T-helper 17 cell (primary cell): ENCODE data around the gene GTPBP8. TPM values are rescaled to one million over a fixed set of nuclear protein-coding genes. Genes with fewer than 3 reads are reported as not detected.

Experiments used
- ATAC-seq: fragments of 150-1000 bp; cut with Tn5 transposase; 2 replicates; pipeline ENCODE4 v1.10.0; 2021; ENCODE audit warnings: mild to moderate bottlenecking, moderate library complexity
- DNase-seq, 3 donors: peaks; one replicate each; pipeline versions ENCODE4 v3.0.0 to v3.0.0-alpha.2; 2020 to 2021
- H3K9me3 ChIP-seq: one replicate; pipeline ENCODE4 v1.7.0; 2013; ENCODE audit warnings: low read length, mild to moderate bottlenecking; ENCODE audit not compliant: control insufficient read depth, poor library complexity, severe bottlenecking
- H3K27ac Mint-ChIP-seq: one replicate; pipeline ENCODE4 v1.8.0; 2022; ENCODE audit warnings: mild to moderate bottlenecking, moderate library complexity, mixed read lengths
- H3K27me3 Mint-ChIP-seq: one replicate; pipeline ENCODE4 v1.8.0; 2022; ENCODE audit warnings: mixed read lengths
- H3K36me3 Mint-ChIP-seq: one replicate; pipeline ENCODE4 v1.8.0; 2022; ENCODE audit warnings: low read depth, mixed read lengths
- H3K4me1 Mint-ChIP-seq: one replicate; pipeline ENCODE4 v1.8.0; 2022; ENCODE audit warnings: mild to moderate bottlenecking, mixed read lengths
- H3K4me3 Mint-ChIP-seq: one replicate; pipeline ENCODE4 v1.8.0; 2022; ENCODE audit warnings: mild to moderate bottlenecking, moderate library complexity, mixed read lengths
- total RNA-seq, 4 donors: library from RNA in 2 of 4; stranded (reverse) in 2 of 4; gene quantifications; one replicate each; pipeline ENCODE4 v1.2.3 and lab custom pipeline; 2022 to 2026

Gene GTPBP8
- total RNA-seq, 2 donors from 2014 or later: 16.7 to 20.4 TPM

DNA sequence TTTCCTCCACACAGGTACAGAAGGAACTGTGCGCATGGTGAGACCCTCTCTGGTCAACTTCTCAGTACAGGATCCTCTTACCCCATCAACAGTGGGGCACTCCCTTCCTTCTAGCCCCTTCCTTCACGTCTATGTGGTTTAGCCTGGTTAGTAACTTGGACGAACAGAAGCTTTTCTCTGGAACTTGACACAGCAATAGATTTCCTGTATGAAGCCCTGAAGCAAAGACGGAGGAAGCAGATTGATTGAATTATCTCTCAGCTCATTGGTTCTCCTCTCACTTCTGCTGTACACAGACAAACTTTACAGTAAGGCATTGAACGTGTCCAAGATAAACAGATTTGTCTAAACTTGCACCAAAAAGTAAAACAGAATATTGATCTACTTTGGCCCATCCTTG is 15.9 kb upstream of the GTPBP8 start, which contains the start of gene CD200R1:
Gene CD200R1, minus strand, starts transcription at position 210 of the 400 bp plus-strand sequence. CDS start 246 bp downstream, outside the sequence.
- DNase-seq (no peak), ATAC-seq (peak; percentile 58)
- peaks cover 63% of the 10 kb centered on the region for H3K4me1 Mint-ChIP-seq
- peaks cover 2% of the 10 kb centered on the region for H3K36me3 Mint-ChIP-seq
- H3K27me3 Mint-ChIP-seq: no peaks in the 10 kb centered on the region
- peak within 1 kb of the TSS; percentile 99 for H3K4me3 Mint-ChIP-seq
- no peaks in the 10 kb centered on the region for H3K9me3 ChIP-seq
- H3K27ac Mint-ChIP-seq: peak within 1 kb of the TSS; percentile 98

DNA sequence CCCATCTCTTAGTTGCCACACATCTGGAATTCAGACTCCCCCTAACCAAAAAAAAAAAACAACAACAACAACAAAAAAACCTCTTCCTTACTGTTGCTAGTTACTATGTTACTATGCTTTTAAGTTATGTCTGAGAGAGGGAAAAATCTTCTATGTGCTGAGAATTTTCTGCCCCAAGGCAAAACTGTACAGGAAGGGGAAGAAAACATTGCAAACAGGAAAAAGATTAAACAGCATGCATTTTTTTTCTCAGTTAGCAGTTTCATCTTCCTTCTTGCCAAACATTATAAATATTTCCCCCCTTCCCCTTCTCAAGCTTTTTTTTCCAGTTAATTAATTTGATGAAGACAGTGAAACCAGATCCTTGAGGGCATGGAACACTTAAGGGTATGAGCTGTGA is 14.8 kb upstream of the GTPBP8 start:
- peaks cover 2% of the 10 kb centered on the region for H3K36me3 Mint-ChIP-seq
- no peaks in the 10 kb centered on the region for H3K27me3 Mint-ChIP-seq

DNA sequence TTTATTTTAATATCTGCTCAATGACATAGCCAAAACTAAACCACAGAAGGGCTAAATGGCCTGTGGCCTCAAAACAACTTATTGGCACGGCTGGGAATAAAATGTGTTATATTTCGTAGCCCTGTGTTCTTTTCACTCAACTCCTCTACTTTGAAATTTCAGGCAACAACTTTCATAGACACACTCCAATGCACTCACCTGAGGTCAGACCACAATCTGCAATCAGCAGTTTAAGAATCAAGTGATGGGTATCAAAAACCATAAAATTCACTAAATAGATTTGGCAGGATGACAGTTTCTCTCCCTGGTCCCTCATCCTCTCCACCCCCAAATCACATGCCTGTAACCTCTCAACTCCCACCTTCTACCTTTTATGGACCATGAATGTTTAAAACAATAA is 13.8 kb upstream of the GTPBP8 start:
- H3K9me3 ChIP-seq: no peaks in the 10 kb centered on the region
- Mint-ChIP-seq H3K4me3 (peak overlapping the region; percentile 58), H3K27ac (peak overlapping the region; percentile 98), H3K27me3 (no peaks in the 10 kb centered on the region), H3K4me1 (peaks cover 49% of the 10 kb centered on the region), H3K36me3 (no peaks in the 10 kb centered on the region)
- ATAC-seq: no peak
- no peak for DNase-seq

More for the DNA sequence above, 14.8 kb upstream of the GTPBP8 start:
- no peak for ATAC-seq
- no peak for DNase-seq
- Mint-ChIP-seq H3K4me1 (peaks cover 56% of the 10 kb centered on the region), H3K4me3 (peak overlapping the region; percentile 86), H3K27ac (peak overlapping the region; percentile 98)
- no peaks in the 10 kb centered on the region for H3K9me3 ChIP-seq

DNA sequence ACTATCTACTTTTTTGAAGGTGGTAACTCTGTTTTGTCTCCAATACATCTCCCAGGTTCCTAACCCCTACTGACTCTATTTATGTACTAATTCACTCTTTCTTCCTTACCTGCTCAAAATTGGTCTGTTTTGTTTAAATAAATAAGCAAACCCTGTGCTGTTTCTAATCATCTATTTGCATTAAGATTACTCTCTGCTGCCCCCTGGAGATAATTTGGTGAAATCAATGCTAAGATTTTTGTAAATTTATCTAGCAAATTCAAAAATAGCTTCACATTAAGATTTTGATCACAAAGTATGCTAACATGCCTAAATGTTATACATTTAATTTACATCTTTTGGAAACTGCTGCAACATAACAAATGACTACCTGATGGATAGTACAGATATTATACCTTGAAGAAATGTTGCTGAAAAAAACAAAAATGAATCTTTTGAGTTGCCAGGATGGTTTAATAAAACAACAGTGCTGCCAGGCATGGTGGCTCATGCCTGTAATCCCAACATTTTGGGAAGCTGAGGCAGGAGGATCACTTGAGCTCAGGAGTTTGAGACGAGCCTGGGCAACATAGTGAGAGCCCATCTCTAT is 11.4 kb upstream of the GTPBP8 start:
- H3K36me3 Mint-ChIP-seq: no peaks in the 10 kb centered on the region
- no peak overlapping the region for H3K4me3 Mint-ChIP-seq
- no peaks in the 10 kb centered on the region for H3K9me3 ChIP-seq
- H3K27ac Mint-ChIP-seq: peak overlapping the region; percentile 90
- no peak for ATAC-seq
- no peaks in the 10 kb centered on the region for H3K27me3 Mint-ChIP-seq
- no peak for DNase-seq
- H3K4me1 Mint-ChIP-seq: peaks cover 51% of the 10 kb centered on the region

DNA sequence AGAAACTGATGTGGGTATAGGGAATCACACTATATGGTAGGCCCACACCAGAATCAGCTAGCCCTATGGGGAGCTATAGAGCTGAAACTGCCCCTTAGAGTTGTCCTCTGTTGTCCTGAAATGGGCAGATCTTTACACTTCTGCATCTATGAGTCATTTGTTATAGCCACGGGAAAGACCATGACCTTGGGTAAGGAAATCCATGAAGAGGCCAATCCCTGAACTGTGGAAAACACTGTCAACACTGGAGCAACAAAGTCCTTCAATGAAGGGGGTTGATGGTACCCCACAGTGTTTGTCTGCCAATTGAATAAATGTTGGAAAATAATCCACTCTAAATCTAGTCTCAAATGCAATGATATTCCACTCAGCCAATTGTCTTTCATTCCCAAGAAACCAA is 10.7 kb upstream of the GTPBP8 start:
- Mint-ChIP-seq H3K4me1 (peaks cover 52% of the 10 kb centered on the region), H3K27me3 (no peaks in the 10 kb centered on the region), H3K4me3 (no peak overlapping the region), H3K27ac (peak overlapping the region; percentile 11), H3K36me3 (no peaks in the 10 kb centered on the region)
- H3K9me3 ChIP-seq: no peaks in the 10 kb centered on the region
- ATAC-seq (no peak), DNase-seq (no peak)

DNA sequence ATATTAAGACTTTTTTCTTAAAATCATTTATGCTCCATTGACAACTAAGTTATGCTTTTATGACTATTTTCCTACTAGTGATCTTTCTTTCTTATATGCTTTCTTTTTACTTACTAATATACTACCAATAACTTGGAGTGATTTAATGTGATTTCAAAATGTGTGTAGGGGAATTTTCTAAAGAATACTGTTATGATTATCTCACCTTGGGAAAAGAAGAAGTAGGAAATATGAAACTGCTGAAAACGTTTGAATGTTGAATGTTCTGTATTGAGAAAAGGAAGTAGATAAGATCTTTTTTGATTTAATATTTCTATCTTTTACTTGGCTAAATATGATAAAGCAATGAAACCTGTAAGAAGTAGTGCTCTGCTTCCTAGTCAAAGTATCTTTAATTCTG is 8.1 kb upstream of the GTPBP8 start:
- no peak for ATAC-seq
- no peaks in the 10 kb centered on the region for H3K9me3 ChIP-seq
- Mint-ChIP-seq H3K27me3 (no peaks in the 10 kb centered on the region), H3K27ac (peak overlapping the region; percentile 72), H3K36me3 (no peaks in the 10 kb centered on the region), H3K4me3 (peak overlapping the region; percentile 25), H3K4me1 (peaks cover 40% of the 10 kb centered on the region)
- no peak for DNase-seq

DNA sequence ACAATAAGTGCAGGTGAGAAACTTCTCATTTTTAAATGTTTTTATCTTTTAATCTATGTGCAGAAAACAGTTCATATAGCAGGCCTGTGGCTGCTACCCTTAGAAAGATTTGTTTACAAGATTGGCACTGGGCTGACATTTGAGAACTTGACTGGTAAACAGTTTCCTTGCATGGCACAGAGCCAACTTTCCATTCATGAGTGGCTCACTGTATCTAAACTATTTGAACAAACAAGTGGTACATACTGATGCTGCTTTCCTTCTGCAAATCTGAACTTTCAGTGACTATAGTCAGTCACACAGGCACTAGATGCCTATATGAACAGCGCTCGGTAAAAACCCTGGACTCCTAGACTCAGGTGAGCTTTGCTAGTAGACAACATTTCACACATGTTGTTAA is 6.3 kb upstream of the GTPBP8 start:
- peaks cover 32% of the 10 kb centered on the region for H3K4me1 Mint-ChIP-seq
- peak overlapping the region; percentile 21 for H3K4me3 Mint-ChIP-seq
- H3K9me3 ChIP-seq: no peaks in the 10 kb centered on the region
- no peaks in the 10 kb centered on the region for H3K36me3 Mint-ChIP-seq
- peak overlapping the region; percentile 73 for H3K27ac Mint-ChIP-seq
- DNase-seq: no peak
- peak; percentile 60 for ATAC-seq
- H3K27me3 Mint-ChIP-seq: no peaks in the 10 kb centered on the region

DNA sequence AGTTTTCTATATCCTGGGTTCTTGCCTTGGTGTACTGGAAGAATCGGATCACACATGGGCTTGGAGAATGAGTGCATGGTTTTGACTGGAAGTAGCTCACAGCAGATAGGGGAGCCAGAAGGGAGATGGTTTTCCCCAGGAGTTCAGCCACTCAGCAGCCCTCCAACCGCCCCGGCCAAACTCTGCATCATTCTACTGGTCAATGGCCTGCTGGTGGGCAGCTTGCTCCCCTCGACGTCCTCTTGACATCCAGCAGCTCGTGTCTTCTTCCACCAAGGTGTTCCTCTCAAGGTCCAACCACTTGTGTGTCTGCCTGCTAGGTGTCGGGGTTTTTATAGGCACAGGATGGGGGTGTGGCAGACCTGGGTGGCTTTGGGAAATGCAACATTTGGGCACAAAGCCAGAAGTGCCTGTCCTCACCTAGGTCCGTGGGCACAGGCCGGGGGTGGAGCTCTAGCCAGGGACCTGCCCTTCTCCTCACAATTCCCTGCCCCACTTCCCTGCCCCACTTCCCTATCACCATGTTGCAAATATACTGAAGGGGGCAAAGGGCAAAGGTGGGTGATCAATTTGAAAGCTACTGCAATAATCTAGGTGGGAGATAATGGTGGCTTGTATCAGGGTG is 3.0 kb upstream of the GTPBP8 start:
- H3K27ac Mint-ChIP-seq: peak overlapping the region; percentile 24
- DNase-seq (no peak), ATAC-seq (no peak)
- H3K4me1 Mint-ChIP-seq: peaks cover 47% of the 10 kb centered on the region
- H3K36me3 Mint-ChIP-seq: no peaks in the 10 kb centered on the region
- no peaks in the 10 kb centered on the region for H3K9me3 ChIP-seq
- no peaks in the 10 kb centered on the region for H3K27me3 Mint-ChIP-seq
- H3K4me3 Mint-ChIP-seq: no peak overlapping the region

DNA sequence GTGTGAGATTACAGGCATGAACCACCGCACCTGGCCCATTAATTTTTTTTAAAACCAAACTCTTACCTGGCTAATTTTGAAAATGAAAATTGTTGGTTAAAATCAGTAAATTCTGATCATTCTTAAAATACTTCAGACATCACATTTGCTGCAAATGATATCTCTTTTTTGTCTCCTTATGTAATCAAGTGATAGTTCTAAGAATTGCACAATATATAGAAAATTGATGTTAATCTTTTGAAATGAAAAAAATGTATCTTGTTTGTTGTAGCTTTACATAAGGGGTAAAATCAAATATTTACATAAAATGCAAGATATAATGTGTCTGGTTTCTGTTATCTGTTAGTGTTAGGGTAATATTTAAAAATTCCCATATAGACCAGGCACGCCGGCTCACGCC is 5.0 kb downstream of the GTPBP8 start:
- no peak for DNase-seq
- H3K4me3 Mint-ChIP-seq: no peak overlapping the region
- H3K27me3 Mint-ChIP-seq: no peaks in the 10 kb centered on the region
- H3K9me3 ChIP-seq: no peaks in the 10 kb centered on the region
- no peak for ATAC-seq
- peaks cover 28% of the 10 kb centered on the region for H3K4me1 Mint-ChIP-seq
- peak overlapping the region; percentile 41 for H3K27ac Mint-ChIP-seq
- H3K36me3 Mint-ChIP-seq: peaks cover 7% of the 10 kb centered on the region

DNA sequence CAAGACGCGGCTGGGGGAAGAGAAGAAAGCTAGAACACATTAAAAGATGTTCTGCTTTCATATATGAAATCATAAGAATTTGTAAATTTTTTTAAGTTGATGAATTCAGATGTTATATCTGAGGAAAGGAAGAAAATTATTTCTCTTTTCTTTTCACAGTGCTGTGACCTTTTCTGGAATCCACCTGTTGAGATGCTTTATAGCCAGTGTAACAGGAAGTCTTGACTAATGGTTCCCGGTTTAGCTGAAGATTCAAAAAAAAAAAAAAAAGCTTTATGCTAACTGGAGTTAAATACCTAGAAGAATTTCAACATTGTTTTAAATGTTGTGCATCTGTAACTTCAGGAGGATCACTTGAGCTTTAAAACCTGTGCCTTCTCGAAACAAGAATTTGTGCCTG is 9.9 kb downstream of the GTPBP8 start:
- ATAC-seq: no peak
- no peaks in the 10 kb centered on the region for H3K27me3 Mint-ChIP-seq
- H3K36me3 Mint-ChIP-seq: peaks cover 3% of the 10 kb centered on the region
- no peaks in the 10 kb centered on the region for H3K9me3 ChIP-seq
- H3K4me3 Mint-ChIP-seq: no peak overlapping the region
- DNase-seq: no peak
- H3K4me1 Mint-ChIP-seq: peaks cover 26% of the 10 kb centered on the region
- peak overlapping the region; percentile 76 for H3K27ac Mint-ChIP-seq

DNA sequence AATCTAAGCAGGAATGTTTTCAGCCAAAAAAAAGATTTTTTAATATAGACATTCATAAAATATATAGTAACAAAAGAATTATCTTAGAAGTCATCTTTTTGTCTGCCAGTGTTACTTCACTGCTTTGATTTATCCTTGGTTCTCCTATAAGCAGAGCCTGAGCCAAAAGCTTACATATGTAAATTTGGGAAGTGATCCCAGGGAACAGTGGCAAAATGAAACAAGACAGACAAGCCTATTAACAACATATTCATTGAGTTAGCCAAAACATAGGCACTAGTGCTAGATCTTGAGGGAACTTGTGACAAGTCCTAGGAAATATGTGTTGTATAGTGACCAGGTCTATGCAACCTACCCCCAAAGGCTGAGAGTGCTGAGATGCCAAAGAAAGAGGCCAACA is 11.3 kb downstream of the GTPBP8 start:
- no peak for DNase-seq
- Mint-ChIP-seq H3K27ac (peak overlapping the region; percentile 76), H3K36me3 (peaks cover 3% of the 10 kb centered on the region), H3K4me3 (no peak overlapping the region), H3K4me1 (peaks cover 37% of the 10 kb centered on the region), H3K27me3 (no peaks in the 10 kb centered on the region)
- H3K9me3 ChIP-seq: no peaks in the 10 kb centered on the region
- no peak for ATAC-seq

DNA sequence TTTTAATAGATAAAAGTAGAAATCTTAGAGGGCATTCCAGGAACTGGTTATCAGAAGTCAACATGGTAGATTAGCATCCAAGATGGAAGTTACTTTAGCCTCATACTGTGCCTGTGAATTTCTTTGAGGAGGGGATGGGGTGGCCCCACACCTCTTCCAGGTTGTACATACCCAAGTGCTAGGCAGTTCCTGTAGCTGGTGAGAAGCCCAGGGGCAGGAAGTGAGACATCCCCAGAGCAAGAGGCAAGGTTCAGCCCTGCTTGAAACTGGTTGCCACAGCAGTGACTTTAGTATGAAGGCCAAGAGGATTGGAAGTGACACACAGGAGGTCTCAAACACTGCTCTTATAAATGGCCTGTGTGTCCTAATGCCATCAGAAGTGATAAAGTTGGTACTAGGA is 11.9 kb downstream of the GTPBP8 start:
- peak; percentile 50 for ATAC-seq
- Mint-ChIP-seq H3K27ac (peak overlapping the region; percentile 76), H3K4me1 (peaks cover 38% of the 10 kb centered on the region), H3K4me3 (no peak overlapping the region), H3K36me3 (peaks cover 6% of the 10 kb centered on the region), H3K27me3 (no peaks in the 10 kb centered on the region)
- DNase-seq: peak in 1 of 3 donors; percentile 11
- no peaks in the 10 kb centered on the region for H3K9me3 ChIP-seq

DNA sequence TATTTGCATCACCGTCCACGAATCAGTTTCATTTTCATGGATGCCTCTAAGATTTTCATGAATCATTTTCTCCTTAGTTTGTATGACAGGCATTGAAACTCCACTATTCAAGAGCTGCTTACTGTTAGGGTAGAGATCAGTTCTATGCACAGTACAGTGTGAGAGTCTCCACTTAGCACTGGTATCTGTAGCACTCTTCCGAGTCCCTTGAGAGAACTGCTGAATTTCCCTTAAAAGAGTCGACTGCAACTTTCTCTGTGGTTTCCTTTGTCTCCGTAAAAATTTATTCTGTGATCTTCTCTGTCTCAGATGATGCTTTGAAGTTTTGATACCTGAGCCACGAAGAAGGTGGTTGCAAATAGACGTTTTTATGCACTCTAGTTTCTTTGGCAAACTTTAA is 14.8 kb downstream of the GTPBP8 start:
- Mint-ChIP-seq H3K4me1 (peaks cover 47% of the 10 kb centered on the region), H3K27me3 (no peaks in the 10 kb centered on the region), H3K27ac (peak overlapping the region; percentile 96), H3K36me3 (peaks cover 7% of the 10 kb centered on the region), H3K4me3 (peak overlapping the region; percentile 84)
- no peaks in the 10 kb centered on the region for H3K9me3 ChIP-seq
- DNase-seq: no peak
- ATAC-seq: peak; percentile 93
